SK-N-SH (cell line): ENCODE data around the gene PAPLN. TPM values are rescaled to one million over a fixed set of nuclear protein-coding genes. Genes with fewer than 3 reads are reported as not detected.

Experiments
- CTCF ChIA-PET: fragments of 300-600, 350-600 bp; formaldehyde crosslinking; extraction: SDS; loops from one replicate; lab custom pipeline; 2021; lab: Yijun Ruan, JAX
- POLR2A ChIA-PET: fragments of 350-600 bp; sonication (Branson Sonifier 250); formaldehyde crosslinking; extraction: SDS; loops from one replicate; lab custom pipeline; 2020; ENCODE audit warnings: antibody characterized with exemption, inconsistent platforms; lab: Yijun Ruan, JAX
- DNase-seq: peaks from one replicate; pipeline ENCODE4 v3.0.0; 2012
- H2AFZ ChIP-seq: fragments of 200-600 bp; sonication (generic); 2 replicates; pipeline ENCODE4 v1.8.1; 2016; ENCODE audit warnings: antibody characterized with exemption, mild to moderate bottlenecking, low read depth
- H3F3A ChIP-seq: fragments of 200-600 bp; sonication (generic); replicated peaks from 2 replicates; pipeline ENCODE3; 2016; ENCODE audit warnings: antibody characterized with exemption, mild to moderate bottlenecking; ENCODE audit not compliant: insufficient read depth
- H3K27ac ChIP-seq, 2 experiments: fragments of 200-500 bp in 1 of 2; fragments of 200-600 bp in 1 of 2; sonication (Bioruptor generic) in 1 of 2; sonication (generic), shearing (Covaris generic) in 1 of 2; 2 replicates each; pipeline versions ENCODE4 v1.5.1 to v1.6.1; 2014 to 2016; ENCODE audit warnings: low read depth in 2 of 2, inconsistent platforms in 1 of 2, low read length in 1 of 2, mild to moderate bottlenecking in 1 of 2, mixed read lengths in 1 of 2
- H3K27me3 ChIP-seq: fragments of 200-600 bp; sonication (generic), shearing (Covaris generic); 2 replicates; pipeline ENCODE4 v1.6.1; 2016; ENCODE audit warnings: mixed run types; ENCODE audit not compliant: insufficient read depth
- H3K36me3 ChIP-seq, 2 experiments: fragments of 200-500 bp in 1 of 2; fragments of 200-600 bp in 1 of 2; sonication (Bioruptor generic) in 1 of 2; sonication (generic) in 1 of 2; replicated peaks in 1 of 2; 2 replicates each; pipeline versions ENCODE3 to v1.5.1; 2014 to 2016; ENCODE audit warnings: low read length in 1 of 2, mild to moderate bottlenecking in 1 of 2; ENCODE audit not compliant: insufficient read depth in 2 of 2, control insufficient read depth in 1 of 2
- H3K4me1 ChIP-seq, 2 experiments: fragments of 200-500 bp in 1 of 2; fragments of 200-600 bp in 1 of 2; sonication (Bioruptor generic) in 1 of 2; sonication (generic), shearing (Covaris generic) in 1 of 2; 2 replicates each; pipeline versions ENCODE4 v1.5.1 to v1.6.1; 2014 to 2016; ENCODE audit warnings: low read depth in 1 of 2, low read length in 1 of 2, mixed run types in 1 of 2; ENCODE audit not compliant: insufficient read depth in 2 of 2, control insufficient read depth in 1 of 2
- H3K4me2 ChIP-seq: fragments of 200-600 bp; sonication (generic), shearing (Covaris generic); 2 replicates; pipeline ENCODE4 v1.6.1; 2017; ENCODE audit warnings: mixed run types
- H3K4me3 ChIP-seq, 2 experiments: fragments of 200-500 bp in 1 of 2; fragments of 200-600 bp in 1 of 2; sonication (Bioruptor generic) in 1 of 2; sonication (generic), shearing (Covaris generic) in 1 of 2; 2 replicates each; pipeline versions ENCODE4 v1.5.1 to v1.8.1; 2014 to 2016; ENCODE audit warnings: low read depth in 2 of 2, inconsistent platforms in 1 of 2, low read length in 1 of 2, mild to moderate bottlenecking in 1 of 2, mixed read lengths in 1 of 2, moderate library complexity in 1 of 2
- H3K79me2 ChIP-seq: fragments of 200-600 bp; sonication (generic); 2 replicates; pipeline ENCODE4 v1.8.1; 2017; ENCODE audit warnings: mild to moderate bottlenecking; ENCODE audit not compliant: insufficient read depth
- H3K9ac ChIP-seq: fragments of 200-600 bp; sonication (generic); 2 replicates; pipeline ENCODE4 v1.6.1; 2017; ENCODE audit warnings: mixed run types
- H3K9me2 ChIP-seq: fragments of 200-600 bp; sonication (generic); 2 replicates; pipeline ENCODE4 v1.6.1; 2017; ENCODE audit warnings: mixed run types
- H3K9me3 ChIP-seq: fragments of 200-600 bp; sonication (generic); 2 replicates; pipeline ENCODE4 v1.6.1; 2017; ENCODE audit warnings: mixed run types, mild to moderate bottlenecking, moderate library complexity
- H4K20me1 ChIP-seq: fragments of 200-600 bp; sonication (generic); 2 replicates; pipeline ENCODE4 v1.6.1; 2017; ENCODE audit warnings: mild to moderate bottlenecking, mixed run types; ENCODE audit not compliant: insufficient read depth
- CHD2 ChIP-seq: fragments of 150-350 bp; IDR thresholded peaks from 2 replicates; pipeline ENCODE4 v1.6.1; 2018; ENCODE audit warnings: low read length; ENCODE audit not compliant: partially characterized antibody
- EP300 ChIP-seq, 2 experiments: IDR thresholded peaks; 2 replicates each; pipeline versions ENCODE4 v1.4.0 to v1.6.1; 2012; ENCODE audit warnings: borderline replicate concordance in 1 of 2, low read depth in 1 of 2, low read length in 1 of 2
- FOSL2 ChIP-seq: IDR thresholded peaks from 2 replicates; pipeline ENCODE4 v1.4.0; 2012; ENCODE audit warnings: low read depth, mild to moderate bottlenecking, moderate library complexity, borderline replicate concordance
- FOXJ3 ChIP-seq: sonication (generic); formaldehyde crosslinking; IDR thresholded peaks from 2 replicates; pipeline ENCODE4 v1.5.1; 2020; ENCODE audit warnings: mild to moderate bottlenecking, missing genetic modification reagents
- GATA2 ChIP-seq: sonication (generic); formaldehyde crosslinking; IDR thresholded peaks from 2 replicates; pipeline ENCODE4 v1.5.0; 2020; ENCODE audit warnings: mild to moderate bottlenecking, missing genetic modification reagents
- JUND ChIP-seq: IDR thresholded peaks from 2 replicates; pipeline ENCODE4 v1.4.0; 2012
- MXI1 ChIP-seq: IDR thresholded peaks from 2 replicates; pipeline ENCODE4 v1.6.1; 2012; ENCODE audit warnings: mild to moderate bottlenecking, low read depth, low read length, improper control_type of control experiment
- PBX3 ChIP-seq: IDR thresholded peaks from 2 replicates; pipeline ENCODE4; 2012
- RAD21 ChIP-seq: IDR thresholded peaks from 2 replicates; pipeline ENCODE4 v1.6.1; 2012; ENCODE audit warnings: mild to moderate bottlenecking, low read length
- RCOR1 ChIP-seq: fragments of 150-350 bp; IDR thresholded peaks from 2 replicates; pipeline ENCODE4 v1.6.1; 2017; ENCODE audit warnings: antibody characterized with exemption, low read length
- REST ChIP-seq: IDR thresholded peaks from 2 replicates; pipeline ENCODE4 v1.6.1; 2012; ENCODE audit warnings: mild to moderate bottlenecking, low read depth, low read length, moderate library complexity
- RFX5 ChIP-seq: IDR thresholded peaks from 2 replicates; pipeline ENCODE4 v1.6.1; 2012; ENCODE audit warnings: mild to moderate bottlenecking, improper control_type of control experiment, low read length
- RXRA ChIP-seq: IDR thresholded peaks from 2 replicates; pipeline ENCODE4 v1.4.0; 2012; ENCODE audit warnings: low read depth, mild to moderate bottlenecking, borderline replicate concordance
- TCF12 ChIP-seq: IDR thresholded peaks from 2 replicates; pipeline ENCODE4 v1.4.0; 2012
- WGBS: methylation state at CpG from one replicate; pipeline ENCODE4 v1.1.6; 2017; ENCODE audit warnings: low lambda C conversion rate; 5-methylcytosine and 5-hydroxymethylcytosine counted together
- polyA plus RNA-seq, 3 experiments: library from polyadenylated mRNA; depleted of rRNA; stranded (reverse); fragments of >200 nt; gene quantifications; 2 replicates each; pipeline ENCODE4 v1.2.3, GENCODE V29; 2012
- TF ChIP-seq, protein P1 (sequence below): fragments of 150-350 bp; IDR thresholded peaks from 2 replicates; pipeline ENCODE4 v1.6.1; 2017; ENCODE audit warnings: antibody characterized with exemption, low read length, low read depth, borderline replicate concordance
- TF ChIP-seq, protein P2 (sequence below): fragments of 150-350 bp; IDR thresholded peaks from 2 replicates; pipeline ENCODE4 v1.6.1; 2016; ENCODE audit warnings: mild to moderate bottlenecking, low read depth, low read length
- TF ChIP-seq, protein P3 (sequence below): IDR thresholded peaks from 2 replicates; pipeline ENCODE4 v1.4.0; 2012; ENCODE audit warnings: low read depth

Gene PAPLN
- polyA plus RNA-seq, 1 of the 3 experiments (the other 2 are of a cell fraction), result 0.13 TPM

- no peaks in the 10 kb centered on the region for H3K9me3 ChIP-seq
- H3K27me3 ChIP-seq, result no peaks in the 10 kb centered on the region
- no peaks in the 10 kb centered on the region for H4K20me1 ChIP-seq
- TF ChIP-seq GATA2, result no peak
- TF ChIP-seq JUND, result no peak
- TF ChIP-seq RAD21, result no peak
- TF ChIP-seq RFX5, result no peak
- TF ChIP-seq, protein P1, sequence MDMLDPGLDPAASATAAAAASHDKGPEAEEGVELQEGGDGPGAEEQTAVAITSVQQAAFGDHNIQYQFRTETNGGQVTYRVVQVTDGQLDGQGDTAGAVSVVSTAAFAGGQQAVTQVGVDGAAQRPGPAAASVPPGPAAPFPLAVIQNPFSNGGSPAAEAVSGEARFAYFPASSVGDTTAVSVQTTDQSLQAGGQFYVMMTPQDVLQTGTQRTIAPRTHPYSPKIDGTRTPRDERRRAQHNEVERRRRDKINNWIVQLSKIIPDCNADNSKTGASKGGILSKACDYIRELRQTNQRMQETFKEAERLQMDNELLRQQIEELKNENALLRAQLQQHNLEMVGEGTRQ, result no peak
- TF ChIP-seq EP300 (IDR thresholded peaks at IDR 0.05; ENCODE audit: borderline replicate concordance in 1 of 2, low read depth in 1 of 2, low read length in 1 of 2), result no peak
- TF ChIP-seq RCOR1, result no peak
- TF ChIP-seq MXI1, result no peak
- TF ChIP-seq FOSL2, result no peak
- TF ChIP-seq, protein P2, sequence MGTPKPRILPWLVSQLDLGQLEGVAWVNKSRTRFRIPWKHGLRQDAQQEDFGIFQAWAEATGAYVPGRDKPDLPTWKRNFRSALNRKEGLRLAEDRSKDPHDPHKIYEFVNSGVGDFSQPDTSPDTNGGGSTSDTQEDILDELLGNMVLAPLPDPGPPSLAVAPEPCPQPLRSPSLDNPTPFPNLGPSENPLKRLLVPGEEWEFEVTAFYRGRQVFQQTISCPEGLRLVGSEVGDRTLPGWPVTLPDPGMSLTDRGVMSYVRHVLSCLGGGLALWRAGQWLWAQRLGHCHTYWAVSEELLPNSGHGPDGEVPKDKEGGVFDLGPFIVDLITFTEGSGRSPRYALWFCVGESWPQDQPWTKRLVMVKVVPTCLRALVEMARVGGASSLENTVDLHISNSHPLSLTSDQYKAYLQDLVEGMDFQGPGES, result no peak
- no peak for TF ChIP-seq REST
- no peak for TF ChIP-seq FOXJ3 (CRISPR knock-in tag)
- no peak for TF ChIP-seq PBX3
- no peak for TF ChIP-seq RXRA
- no peak for TF ChIP-seq CHD2
- TF ChIP-seq, protein P3, sequence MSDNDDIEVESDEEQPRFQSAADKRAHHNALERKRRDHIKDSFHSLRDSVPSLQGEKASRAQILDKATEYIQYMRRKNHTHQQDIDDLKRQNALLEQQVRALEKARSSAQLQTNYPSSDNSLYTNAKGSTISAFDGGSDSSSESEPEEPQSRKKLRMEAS, result no peak
- no peak for TF ChIP-seq TCF12
- no peaks in the 10 kb centered on the region for H3K4me1 ChIP-seq
- no peaks in the 10 kb centered on the region for H3K79me2 ChIP-seq
- WGBS, result 51% methylated on average over 6 of the region's 9 CpGs
- no peaks in the 10 kb centered on the region for H3K9me2 ChIP-seq
- DNase-seq, result no peak
- no peaks in the 10 kb centered on the region for H3K36me3 ChIP-seq
- ChIA-PET POLR2A (no interaction called here), CTCF (no interaction called here)
- H3F3A ChIP-seq, result no peaks in the 10 kb centered on the region
- no peak overlapping the region for H2AFZ ChIP-seq
- H3K9ac ChIP-seq, result no peak overlapping the region
- no peak overlapping the region for H3K27ac ChIP-seq
- no peak overlapping the region for H3K4me3 ChIP-seq
- H3K4me2 ChIP-seq, result no peak overlapping the region
Measured at GRCh38 chr14:73248108-73248868, 11.0 kb downstream of the PAPLN start.
